NAMALWA (cell line): ENCODE data around the gene NRGN.

Source experiments
- DNase-seq: peaks from one replicate; pipeline ENCODE4 v3.0.0-alpha.2; 2015; ENCODE audit warnings: low spot score

Gene NRGN

GRCh38 chr11:124739479-124740276 lies at the start of gene NRGN:
Gene NRGN, plus strand, starts transcription at chr11:124739942. Its CDS starts 143 bp downstream, at chr11:124740085.
- DNase-seq = peak; percentile 91

GRCh38 chr11:124693142-124693541 lies 46.6 kb upstream of the NRGN start:
- DNase-seq = no peak

- no peak for DNase-seq
Measured at GRCh38 chr11:124699547-124699946, 40.2 kb upstream of the NRGN start.

- DNase-seq = no peak
Measured at GRCh38 chr11:124700028-124700427, 39.7 kb upstream of the NRGN start.

- DNase-seq = no peak
Measured at GRCh38 chr11:124707829-124708228, 31.9 kb upstream of the NRGN start.

GRCh38 chr11:124712392-124712791 lies 27.4 kb upstream of the NRGN start:
- DNase-seq = no peak

GRCh38 chr11:124716591-124716990 lies 23.2 kb upstream of the NRGN start:
- DNase-seq = no peak

- no peak for DNase-seq
Measured at GRCh38 chr11:124717421-124717785, 22.3 kb upstream of the NRGN start.

GRCh38 chr11:124717786-124718651 lies 21.7 kb upstream of the NRGN start:
- no peak for DNase-seq

GRCh38 chr11:124718801-124719200 lies 20.9 kb upstream of the NRGN start:
- DNase-seq = no peak

GRCh38 chr11:124719534-124719933 lies 20.2 kb upstream of the NRGN start:
- DNase-seq = no peak

- DNase-seq = no peak
Measured at GRCh38 chr11:124722176-124722575, 17.6 kb upstream of the NRGN start.

- DNase-seq = peak; percentile 28
Measured at GRCh38 chr11:124724979-124725718, 14.6 kb upstream of the NRGN start.

- no peak for DNase-seq
Measured at GRCh38 chr11:124725719-124726105, 14.0 kb upstream of the NRGN start.

- no peak for DNase-seq
Measured at GRCh38 chr11:124727474-124727873, 12.3 kb upstream of the NRGN start.

GRCh38 chr11:124728134-124728533 lies 11.6 kb upstream of the NRGN start:
- DNase-seq = no peak

GRCh38 chr11:124729571-124729970 lies 10.2 kb upstream of the NRGN start:
- no peak for DNase-seq

- no peak for DNase-seq
Measured at GRCh38 chr11:124732230-124732629, 7.5 kb upstream of the NRGN start.

- no peak for DNase-seq
Measured at GRCh38 chr11:124736736-124737135, 3.0 kb upstream of the NRGN start.

- DNase-seq = no peak
Measured at GRCh38 chr11:124737638-124738305, 2.0 kb upstream of the NRGN start.

- no peak for DNase-seq
Measured at GRCh38 chr11:124738713-124739478, 846 bp upstream of the NRGN start.
